RKO (cell line): ENCODE results near the gene ZYX.
"Not testable (repeated sequence)": the region's sequence is repeated elsewhere in the genome, so short reads cannot be mapped to it uniquely, and the experiment has no call there.

ENCODE experiments used
- DNase-seq: peaks from one replicate; pipeline ENCODE4 v3.0.0-alpha.2; 2016; ENCODE audit warnings: low spot score

The ZYX gene

DNA sequence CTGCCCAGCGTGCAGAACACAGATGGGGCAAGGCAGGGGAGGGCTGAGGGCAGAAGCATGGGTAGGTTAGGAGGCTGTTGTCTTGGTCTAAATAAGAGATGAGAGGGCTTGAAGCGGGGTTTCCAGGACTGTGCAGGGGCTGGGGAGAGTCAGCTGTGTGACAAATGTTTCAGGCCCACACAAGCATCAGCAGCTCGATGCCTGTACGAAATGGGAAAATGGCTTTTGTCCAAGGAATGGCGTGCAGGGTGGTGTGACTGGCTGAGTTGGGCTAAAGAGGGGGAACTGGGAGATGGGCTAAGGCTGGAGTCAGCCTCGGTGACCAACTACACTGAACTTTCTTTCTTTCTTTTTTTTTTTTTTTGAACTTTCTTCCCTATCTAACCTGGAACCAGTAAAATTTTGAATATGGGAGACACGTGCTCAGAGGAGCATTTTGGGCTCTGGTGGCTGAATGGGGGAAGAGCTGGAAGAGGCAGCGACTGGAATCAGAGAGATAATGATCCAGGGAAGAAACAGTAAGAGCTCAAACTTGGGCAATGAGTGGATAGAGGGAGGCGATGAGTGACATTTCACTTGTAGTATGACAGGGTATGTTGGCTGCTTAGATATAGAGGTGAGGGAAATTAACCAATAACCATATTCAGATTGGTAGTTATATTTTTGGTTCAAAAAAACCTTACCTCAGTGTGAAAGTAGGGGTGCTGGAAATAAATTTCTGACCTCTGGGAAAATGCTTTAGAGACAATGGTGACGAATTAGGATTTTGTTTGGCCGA lies 37.7 kb downstream of the ZYX start:
- no peak for DNase-seq

DNA sequence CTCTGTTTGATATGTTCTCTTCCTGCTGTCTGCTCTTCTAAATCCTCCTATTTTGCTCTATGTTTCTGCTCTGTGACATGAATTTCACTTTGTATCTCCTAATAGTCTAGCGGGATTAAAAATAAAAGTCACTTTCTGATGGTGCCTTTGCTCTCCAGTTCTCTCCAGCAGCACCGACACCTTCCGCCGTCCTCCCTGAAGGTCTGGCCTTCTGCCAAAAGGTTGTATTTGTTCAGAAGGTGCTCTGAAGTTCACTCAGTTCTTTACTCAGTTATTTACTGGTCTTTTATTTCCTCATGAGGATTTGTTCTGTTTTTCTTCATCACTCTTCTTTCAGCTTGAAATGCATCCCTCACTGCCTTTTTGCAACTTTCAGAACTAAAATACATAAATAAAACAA lies 38.7 kb downstream of the ZYX start:
- no peak for DNase-seq

DNA sequence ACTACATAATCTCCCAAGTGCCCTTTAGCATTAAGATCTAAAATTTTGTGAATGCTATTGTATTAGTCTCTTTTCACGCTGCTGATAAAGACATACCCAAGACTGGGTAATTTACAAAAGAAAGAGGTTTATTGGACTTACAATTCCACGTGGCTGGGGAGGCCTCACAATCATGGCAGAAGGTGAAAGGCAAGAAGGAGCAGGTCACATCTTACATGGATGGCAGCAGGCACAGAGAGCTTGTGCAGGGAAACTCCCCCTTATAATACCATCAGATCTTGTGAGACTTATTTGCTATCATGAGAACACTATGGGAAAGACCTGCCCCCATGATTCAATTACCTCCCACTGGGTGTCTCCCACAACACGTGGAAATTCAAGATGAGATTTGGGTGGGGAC lies 39.5 kb downstream of the ZYX start:
- DNase-seq: not testable (repeated sequence)

DNA sequence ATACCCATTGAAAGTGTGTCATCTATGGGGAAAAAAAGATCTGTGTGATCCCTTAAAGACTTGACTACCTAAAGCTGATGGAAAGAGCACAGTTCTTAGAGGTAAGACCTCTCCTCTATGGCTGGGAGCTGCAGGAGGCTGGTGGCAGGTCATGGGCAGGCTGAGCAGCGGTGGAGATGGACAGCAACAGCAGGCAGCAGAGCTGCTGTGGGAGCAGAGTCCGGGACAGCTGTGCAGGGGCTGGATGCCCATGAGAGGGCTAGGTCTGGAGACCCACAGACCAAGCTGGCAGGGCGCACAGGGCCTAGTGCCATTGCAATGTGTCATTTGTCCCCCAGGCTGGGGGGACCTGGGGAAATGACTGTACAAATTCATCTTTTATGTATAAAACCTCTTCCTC lies 40.9 kb downstream of the ZYX start:
- DNase-seq: no peak

DNA sequence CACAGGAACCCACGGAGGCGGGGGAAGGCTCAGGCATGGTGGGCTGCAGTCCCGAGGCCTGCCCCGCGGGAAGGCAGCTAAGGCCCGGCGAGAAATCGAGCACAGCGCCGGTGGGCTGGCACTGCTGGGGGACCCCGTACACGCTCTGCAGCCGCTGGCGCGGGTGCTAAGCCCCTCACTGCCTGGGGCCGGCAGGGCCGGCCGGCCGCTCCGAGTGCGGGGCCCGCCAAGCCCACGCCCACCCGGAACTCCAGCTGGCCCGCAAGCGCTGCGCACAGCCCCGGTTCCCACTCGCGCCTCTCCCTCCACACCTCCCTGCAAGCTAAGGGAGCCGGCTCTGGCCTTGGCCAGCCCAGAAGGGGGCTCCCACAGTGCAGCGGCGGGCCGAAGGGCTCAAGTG lies 43.3 kb downstream of the ZYX start:
- DNase-seq: not testable (repeated sequence)

DNA sequence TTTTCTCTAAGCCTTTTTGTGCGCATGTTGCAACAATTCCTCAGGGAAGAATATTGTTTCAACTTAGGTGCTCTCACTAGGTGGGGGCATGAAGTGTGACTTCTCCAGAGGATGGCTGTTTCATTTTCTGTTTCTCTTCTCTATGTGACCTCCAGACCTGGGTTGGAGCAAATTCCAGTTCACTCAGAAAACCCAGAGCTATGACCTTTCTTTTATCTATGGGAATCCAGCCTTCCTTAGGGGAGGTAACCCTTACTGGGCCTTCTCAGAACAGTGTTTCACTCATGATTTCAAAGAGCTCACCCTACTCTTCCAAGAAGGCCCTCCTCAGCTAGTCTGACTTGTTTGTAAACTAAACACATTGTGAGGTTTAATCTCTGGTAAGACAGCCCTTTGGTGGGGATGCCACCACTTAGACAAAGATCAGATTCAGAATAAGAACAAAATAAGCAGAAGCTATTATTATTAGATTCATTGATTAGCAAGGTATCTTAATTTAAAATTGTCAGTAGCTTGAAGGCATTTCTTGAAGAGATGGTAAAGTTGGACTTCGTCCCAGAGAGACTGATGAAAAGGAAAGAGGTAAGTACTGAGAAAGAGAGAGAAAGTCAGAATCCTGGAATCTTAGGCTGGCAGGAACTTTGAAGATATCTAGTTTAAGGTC lies 45.5 kb downstream of the ZYX start:
- no peak for DNase-seq

DNA sequence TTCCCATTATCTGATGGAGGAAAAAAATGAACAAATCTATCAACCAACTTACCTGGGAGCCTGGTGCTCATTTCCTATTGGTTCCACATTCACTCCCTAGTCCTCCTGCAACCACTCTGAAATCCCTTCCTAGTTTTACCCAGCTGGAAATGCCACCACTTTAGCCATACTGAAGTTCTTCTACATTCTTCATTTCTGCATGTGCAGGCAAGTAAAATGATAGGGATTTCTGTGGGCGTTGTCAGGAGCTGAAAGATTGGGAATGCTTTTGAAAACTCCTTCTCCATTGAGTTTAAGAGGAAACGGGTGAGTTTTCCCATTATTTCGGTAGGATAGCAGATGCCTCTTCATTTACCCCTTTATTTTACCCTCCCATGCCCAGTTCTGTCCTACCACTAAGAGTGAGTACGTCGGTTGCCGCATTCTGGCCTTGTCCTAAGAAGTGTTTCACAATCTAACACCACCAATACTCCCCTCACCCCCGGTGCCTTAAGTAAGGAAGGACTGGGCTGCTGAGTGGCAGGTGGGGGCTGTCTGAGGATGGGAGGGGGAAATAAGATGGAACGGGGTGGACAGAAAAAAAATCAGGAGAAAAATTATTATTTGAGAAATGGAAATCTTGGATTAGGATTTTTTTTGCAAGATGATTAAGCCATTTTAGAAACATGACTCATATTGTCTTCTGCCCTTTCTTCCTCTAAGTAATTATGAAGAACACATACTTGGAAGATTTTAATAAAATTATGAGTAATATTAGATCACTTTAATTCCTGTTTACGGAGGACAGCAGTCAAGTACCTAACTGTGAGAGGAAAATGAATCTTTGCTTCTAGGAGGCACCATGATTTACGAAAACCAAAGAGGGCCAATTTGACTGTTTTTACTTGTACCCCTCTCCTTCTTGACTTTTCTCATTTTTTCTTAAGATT lies 48.9 kb downstream of the ZYX start:
- no peak for DNase-seq

DNA sequence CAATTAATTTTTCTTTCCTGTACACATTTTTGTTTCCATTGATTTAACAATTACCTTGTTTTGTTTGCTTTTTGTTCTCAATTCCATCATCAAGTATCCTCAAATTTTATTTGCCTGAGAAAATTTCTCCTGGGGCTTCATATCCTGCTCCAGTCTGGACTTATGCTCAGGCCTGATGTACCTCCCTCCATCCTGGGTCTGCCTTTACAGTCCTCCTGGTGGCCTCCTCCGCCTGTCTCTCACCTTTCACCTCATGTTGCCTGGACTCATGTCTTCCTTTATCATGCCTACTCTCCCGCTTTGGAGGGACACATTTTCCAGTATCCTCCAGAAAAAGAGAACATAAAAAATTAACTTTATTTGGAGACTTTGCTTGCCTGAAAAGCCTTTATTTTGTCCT lies 50.0 kb downstream of the ZYX start:
- no peak for DNase-seq

DNA sequence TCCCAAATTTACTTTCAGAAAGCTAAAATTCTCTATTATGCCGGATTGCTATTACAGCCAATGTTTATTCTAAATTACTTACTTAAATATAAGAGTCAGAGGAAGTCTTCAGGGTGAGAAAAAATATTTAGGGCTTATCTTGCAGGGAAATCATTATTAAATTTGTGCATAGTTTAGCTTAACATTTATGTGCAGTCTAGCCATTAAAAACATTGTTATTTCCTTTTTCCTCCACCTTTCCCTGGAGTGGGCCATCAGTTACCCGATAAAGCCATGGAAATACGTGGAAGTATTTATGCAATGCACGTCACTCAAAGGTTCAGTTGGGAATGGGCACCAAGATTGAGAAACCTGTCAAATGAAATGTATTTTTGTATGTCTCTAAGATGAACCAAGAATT lies 52.6 kb downstream of the ZYX start:
- no peak for DNase-seq

DNA sequence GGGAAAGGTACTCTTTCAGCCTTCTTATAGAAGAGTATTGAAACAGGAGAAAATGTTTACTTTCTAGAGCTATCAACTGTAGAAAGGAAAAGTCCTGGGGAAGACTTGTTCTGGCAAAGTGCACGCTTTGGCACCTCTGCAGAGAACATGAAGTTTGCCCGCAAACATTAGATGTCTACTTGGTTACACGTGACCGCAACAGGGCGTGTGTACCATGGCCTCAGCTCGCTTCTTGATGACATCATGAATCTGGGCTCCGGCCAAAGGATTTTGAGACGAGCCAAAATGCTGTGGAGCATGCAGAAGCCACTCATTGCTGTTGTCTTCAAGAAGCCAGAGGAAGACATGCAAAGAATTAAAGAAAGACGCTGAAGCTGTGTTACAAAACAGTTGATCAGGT lies 53.5 kb downstream of the ZYX start:
- DNase-seq: no peak

DNA sequence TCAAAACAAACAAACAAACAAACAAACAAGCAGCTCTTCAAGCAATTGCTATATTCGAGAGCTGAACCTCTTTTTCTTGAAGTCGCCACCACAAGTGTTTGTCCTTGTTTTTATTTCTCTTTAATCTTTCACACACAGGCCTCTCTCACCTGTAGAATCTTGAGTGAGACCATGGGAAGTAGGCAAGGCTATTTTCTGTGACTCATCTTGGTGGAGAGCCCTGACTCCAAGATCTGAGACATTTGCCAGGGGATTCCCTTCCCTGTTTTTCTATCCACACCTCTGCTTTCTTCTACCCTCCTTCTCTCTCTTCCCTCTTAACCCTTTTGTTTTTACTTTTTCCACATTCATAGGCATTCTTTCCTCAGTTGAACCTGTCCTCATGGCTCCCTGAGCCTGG lies 54.1 kb downstream of the ZYX start:
- no peak for DNase-seq

DNA sequence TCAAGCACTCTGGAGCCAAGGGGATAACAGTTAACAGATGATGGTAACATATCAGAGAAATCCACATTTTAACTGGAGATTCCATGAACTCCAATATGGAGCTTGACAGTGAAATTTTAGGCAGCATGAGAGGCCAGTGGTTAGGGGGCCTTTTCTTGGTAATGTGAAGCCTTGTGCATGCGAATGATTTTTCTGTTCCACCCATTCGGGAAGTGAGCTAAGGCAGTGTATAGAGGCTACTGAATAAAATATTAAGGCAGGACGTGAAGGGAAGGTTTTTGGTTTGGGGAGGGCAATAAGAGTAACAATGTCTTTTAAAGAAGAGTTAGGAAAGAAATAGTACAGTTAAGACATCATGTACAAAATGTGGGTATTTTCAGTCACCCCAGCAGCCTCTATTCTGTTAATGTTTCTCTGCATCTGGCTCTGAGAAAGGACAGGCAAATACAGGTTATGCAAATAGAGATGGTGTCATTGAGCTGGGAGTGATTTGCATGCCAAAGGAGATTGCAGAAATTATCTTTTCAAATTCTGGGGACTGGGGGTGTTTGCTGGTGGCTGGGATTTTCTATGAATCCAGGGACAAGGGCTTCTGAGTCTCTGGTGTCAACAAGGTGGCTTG lies 55.3 kb downstream of the ZYX start:
- no peak for DNase-seq

DNA sequence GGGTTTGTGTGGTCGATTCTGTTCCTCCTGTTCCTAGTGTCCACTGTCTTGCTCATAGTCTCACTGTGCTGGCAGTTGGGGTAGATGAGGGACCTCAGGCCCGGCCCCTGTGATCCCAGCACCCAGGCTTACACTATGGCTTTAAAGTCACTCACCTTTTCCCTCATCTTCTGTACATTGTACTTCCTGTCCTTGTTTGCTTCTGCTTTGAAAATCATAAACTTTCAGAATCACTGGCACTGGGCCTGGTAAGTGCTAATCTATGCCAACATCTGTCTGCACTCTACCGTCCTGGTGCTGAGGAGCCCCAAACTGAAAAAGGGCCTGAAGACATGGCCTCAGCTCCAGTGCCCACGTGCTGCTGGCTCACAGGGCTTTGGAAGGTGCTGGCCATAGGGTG lies 56.4 kb downstream of the ZYX start:
- no peak for DNase-seq

DNA sequence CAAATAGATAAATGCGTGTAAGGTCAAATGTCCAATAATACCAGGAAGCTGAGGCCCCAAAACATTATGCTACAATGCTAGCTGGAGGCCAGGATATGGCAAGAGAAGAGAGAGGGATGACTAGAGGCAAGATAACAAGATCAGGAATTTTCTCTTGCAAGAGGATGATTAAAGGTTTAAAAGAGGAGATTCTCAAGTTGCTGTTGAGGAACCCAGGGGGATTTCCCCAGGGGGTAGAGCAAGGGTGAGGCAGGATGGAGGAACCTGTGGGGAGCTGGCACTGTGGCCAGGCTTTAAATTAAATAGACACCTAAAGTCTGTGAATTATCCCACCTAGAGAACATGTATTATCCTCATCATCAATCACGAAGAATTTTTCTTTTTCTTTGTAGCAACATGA lies 58.7 kb downstream of the ZYX start:
- no peak for DNase-seq
